AG04450 (cell line): Measurements from ENCODE around the gene HMX1. TPM values are rescaled to one million over a fixed set of nuclear protein-coding genes. Genes with fewer than 3 reads are reported as not detected.

Experiments
- CTCF ChIA-PET: fragments of 300-600, 350-600 bp; formaldehyde crosslinking; extraction: SDS; loops from one replicate; lab custom pipeline; 2022; ENCODE audit warnings: antibody characterized with exemption, inconsistent platforms; lab: Charles Lee
- POLR2A ChIA-PET: fragments of 350-600 bp; formaldehyde crosslinking; extraction: SDS; loops from one replicate; lab custom pipeline; 2021; ENCODE audit warnings: antibody characterized with exemption, inconsistent platforms; lab: Yijun Ruan, JAX
- DNase-seq: peaks from one replicate; pipeline ENCODE4 v3.0.0-alpha.2; 2011; ENCODE audit warnings: low read depth, low spot score
- H3K27ac ChIP-seq: one replicate; pipeline ENCODE4 v1.5.1; 2012; ENCODE audit warnings: low read depth, low read length, control low read depth
- H3K27me3 ChIP-seq: one replicate; pipeline ENCODE4 v1.6.0; 2012; ENCODE audit warnings: low read length; ENCODE audit not compliant: control insufficient read depth, insufficient read depth
- H3K4me3 ChIP-seq: 2 replicates; pipeline ENCODE4 v1.5.1; 2011; ENCODE audit warnings: mild to moderate bottlenecking, low read depth, low read length, control low read depth
- H3K9me3 ChIP-seq: 2 replicates; pipeline ENCODE4 v1.5.1; 2012; ENCODE audit warnings: low read length; ENCODE audit not compliant: control insufficient read depth, insufficient read depth
- CTCF ChIP-seq: IDR thresholded peaks from 2 replicates; pipeline ENCODE4 v1.5.1; 2011; ENCODE audit warnings: low read depth, low read length, control low read depth, inconsistent platforms
- polyA plus RNA-seq: library from polyadenylated mRNA; depleted of rRNA; stranded (reverse); fragments of >200 nt; gene quantifications from 2 replicates; pipeline ENCODE4 v1.2.3, GENCODE V29; 2011

HMX1 gene
- polyA plus RNA-seq, 1 experiment = not detected

- Histone ChIP-seq H3K27me3 (peaks cover 87% of the 10 kb centered on the region), H3K27ac (no peak overlapping the region), H3K9me3 (no peaks in the 10 kb centered on the region; the same call in 1 of the 2 replicates), H3K4me3 (no peak overlapping the region)
- ChIA-PET POLR2A (no interaction called here), CTCF (no interaction called here)
- no peak for DNase-seq
- TF ChIP-seq CTCF = no peak
Measured at GRCh38 chr4:8858701-8859210, 12.9 kb downstream of the HMX1 start.

- POLR2A ChIA-PET = no interaction called here
- Histone ChIP-seq H3K9me3 (no peaks in the 10 kb centered on the region; the same call in 1 of the 2 replicates), H3K4me3 (no peak overlapping the region), H3K27me3 (peaks cover 80% of the 10 kb centered on the region), H3K27ac (no peak overlapping the region)
- CTCF ChIA-PET = interaction anchor here (0.7 kb wide), 1 partner anchor 41 kb away, joined by 6 read pairs; no protein-coding TSS in a partner anchor
- DNase-seq = no peak
- TF ChIP-seq CTCF = no peak
Measured at GRCh38 chr4:8857766-8858700, 13.6 kb downstream of the HMX1 start.

GRCh38 chr4:8856835-8857621, 14.6 kb downstream of the HMX1 start:
- Histone ChIP-seq H3K27ac (no peak overlapping the region), H3K4me3 (no peak overlapping the region), H3K9me3 (no peaks in the 10 kb centered on the region; the same call in 1 of the 2 replicates), H3K27me3 (peaks cover 71% of the 10 kb centered on the region)
- no peak for DNase-seq
- ChIA-PET POLR2A (no interaction called here), CTCF (interaction anchor here (0.7 kb wide), 1 partner anchor 40 kb away, joined by 6 read pairs; no protein-coding TSS in a partner anchor)
- TF ChIP-seq CTCF = no peak

- no peak overlapping the region for H3K4me3 ChIP-seq
- no peak overlapping the region for H3K27ac ChIP-seq
- H3K27me3 ChIP-seq = peaks cover 63% of the 10 kb centered on the region
- H3K9me3 ChIP-seq = no peaks in the 10 kb centered on the region; the same call in 1 of the 2 replicates
- POLR2A ChIA-PET = no interaction called here
- no peak for DNase-seq
- TF ChIP-seq CTCF = no peak
- CTCF ChIA-PET = no interaction called here
Measured at GRCh38 chr4:8855818-8856245, 15.8 kb downstream of the HMX1 start.
